ENCODE results near the gene RETREG1. TPM values are rescaled to one million over a fixed set of nuclear protein-coding genes. Genes with fewer than 3 reads are reported as not detected.

RETREG1 gene
- total and polyA plus RNA-seq, 3 donors from 2014 or later, result 24.8 to 103 (median 55.4) TPM

- DNase-seq, result no peak
- H3K27ac ChIP-seq, result no peak overlapping the region
- no peaks in the 10 kb centered on the region for H3K36me3 ChIP-seq (ENCODE audit: low read depth, missing control alignments)
- H3K4me1 ChIP-seq, result no peaks in the 10 kb centered on the region
- intact Hi-C loops (cut with DNase I; ENCODE audit: low total_unique reads), result no loop called here
- 96 to 99% methylated on average over 3 of the region's 3 CpGs for WGBS, 2 donors
- no peak overlapping the region for H3K4me3 ChIP-seq
- no peak for TF ChIP-seq CTCF (IDR thresholded peaks at IDR 0.05)
- no peak for TF ChIP-seq POLR2A (IDR thresholded peaks at IDR 0.05)
- no peaks in the 10 kb centered on the region for H3K9me3 ChIP-seq
- H3K27me3 ChIP-seq, result no peaks in the 10 kb centered on the region
Measured at GRCh38 chr5:16589658-16590057, 27.1 kb downstream of the RETREG1 start.

DNA sequence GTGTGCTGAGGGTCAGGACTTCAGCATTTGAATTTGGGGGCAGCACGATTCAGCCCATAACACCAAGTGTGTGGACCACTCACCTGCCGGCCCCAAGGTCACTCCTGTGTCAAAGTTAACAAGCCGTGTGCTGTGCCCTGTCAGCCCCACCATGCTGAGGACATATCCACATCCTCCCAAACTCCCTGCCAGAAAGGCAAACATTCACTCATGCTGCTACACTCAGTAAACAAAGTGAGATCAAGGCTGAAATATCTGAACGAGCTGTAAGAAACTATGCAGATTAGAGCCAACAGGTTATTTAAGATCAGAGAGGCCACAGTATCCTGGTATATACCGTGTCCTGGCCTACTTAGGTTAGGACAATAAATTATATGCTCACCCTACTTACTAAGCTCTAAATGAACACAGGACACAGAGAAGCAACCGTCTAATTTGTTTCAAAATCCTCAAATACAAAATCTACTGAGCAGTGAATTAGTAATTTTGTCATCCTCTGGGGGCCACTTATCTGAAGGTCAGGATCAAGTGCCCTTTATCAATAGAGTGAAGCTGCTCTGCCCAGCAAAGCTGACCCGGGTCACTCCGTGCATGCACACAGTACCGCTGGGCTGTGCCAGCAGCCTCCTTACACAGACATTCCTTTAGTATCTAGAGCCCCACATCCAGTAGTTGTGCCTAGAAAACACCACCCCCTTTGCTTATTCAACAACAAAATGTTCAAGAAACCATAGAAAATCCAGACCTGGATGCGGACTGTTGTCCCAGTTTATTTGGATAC lies 28.2 kb downstream of the RETREG1 start:
- H3K4me3 ChIP-seq, result no peak overlapping the region
- H3K27ac ChIP-seq, result no peak overlapping the region
- no peaks in the 10 kb centered on the region for H3K9me3 ChIP-seq
- TF ChIP-seq CTCF (IDR thresholded peaks at IDR 0.05) (no peak), POLR2A (IDR thresholded peaks at IDR 0.05) (no peak)
- intact Hi-C loops (cut with DNase I; ENCODE audit: low total_unique reads), result no loop called here
- no peaks in the 10 kb centered on the region for H3K4me1 ChIP-seq
- 56 to 67% methylated on average over 10 of the region's 10 CpGs for WGBS, 2 donors
- peak; percentile 26 for DNase-seq
- H3K36me3 ChIP-seq (ENCODE audit: low read depth, missing control alignments), result no peaks in the 10 kb centered on the region
- H3K27me3 ChIP-seq, result no peaks in the 10 kb centered on the region

DNA sequence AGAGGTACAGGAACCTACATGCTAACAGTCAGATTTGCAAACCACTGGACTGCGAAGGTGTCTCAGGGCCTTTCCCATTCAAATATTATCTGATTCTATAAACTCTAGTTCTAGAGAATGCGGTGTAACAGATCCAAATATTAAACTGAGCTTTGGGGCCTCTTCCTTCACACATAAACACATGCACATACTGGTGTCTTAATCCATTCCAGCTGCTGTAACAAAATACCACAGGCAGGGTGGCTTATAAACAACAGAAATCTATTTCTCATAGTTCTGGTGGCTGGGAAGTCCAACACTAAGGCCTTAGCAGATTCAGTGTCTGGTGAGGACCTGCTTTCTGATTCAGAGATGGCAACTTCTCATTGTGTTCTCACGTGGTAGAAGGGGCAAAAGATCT lies 30.2 kb downstream of the RETREG1 start:
- no peak overlapping the region for H3K4me3 ChIP-seq
- no peaks in the 10 kb centered on the region for H3K4me1 ChIP-seq
- DNase-seq, result no peak
- TF ChIP-seq CTCF (IDR thresholded peaks at IDR 0.05) (no peak), POLR2A (IDR thresholded peaks at IDR 0.05) (no peak)
- no peaks in the 10 kb centered on the region for H3K9me3 ChIP-seq
- no peaks in the 10 kb centered on the region for H3K36me3 ChIP-seq (ENCODE audit: low read depth, missing control alignments)
- 72 to 82% methylated on average over 3 of the region's 3 CpGs for WGBS, 2 donors
- intact Hi-C loops (cut with DNase I; ENCODE audit: low total_unique reads), result no loop called here
- no peak overlapping the region for H3K27ac ChIP-seq
- H3K27me3 ChIP-seq, result no peaks in the 10 kb centered on the region

DNA sequence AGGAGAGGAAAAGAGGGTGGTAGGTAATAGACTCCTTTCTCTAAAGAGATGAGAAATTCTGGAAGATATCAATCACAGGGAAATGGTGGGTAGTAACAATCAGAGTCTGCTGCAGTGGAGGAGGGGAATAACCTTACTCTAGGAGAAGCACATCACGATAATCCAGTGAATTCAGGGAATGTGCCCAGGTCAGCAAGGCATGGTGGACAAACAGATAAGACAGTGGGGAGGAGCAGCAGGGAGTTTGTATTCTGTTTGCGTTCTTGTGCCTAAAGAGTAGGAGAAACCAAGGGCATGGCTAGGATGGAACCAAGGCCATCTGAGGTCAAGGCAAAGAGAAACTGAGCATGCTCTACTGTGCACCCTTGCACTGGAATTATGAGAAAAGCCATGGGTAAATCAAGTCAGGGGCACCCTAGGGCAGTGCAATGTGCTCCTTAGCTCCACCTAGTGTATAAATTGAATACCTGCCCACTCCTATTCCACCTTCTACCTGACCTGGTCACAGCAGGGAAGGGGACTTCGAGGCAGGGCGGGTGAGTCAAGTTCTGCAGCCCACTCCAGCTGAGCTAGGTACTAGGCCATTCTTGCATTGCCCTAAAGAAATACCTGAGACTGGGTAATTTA lies 31.6 kb downstream of the RETREG1 start:
- DNase-seq, result no peak
- intact Hi-C loops (cut with DNase I; ENCODE audit: low total_unique reads), result no loop called here
- 68 to 83% methylated on average over 4 of the region's 4 CpGs for WGBS, 2 donors
- TF ChIP-seq CTCF (IDR thresholded peaks at IDR 0.05) (peak in 1 of 3 experiments; percentile 10), POLR2A (IDR thresholded peaks at IDR 0.05) (no peak)
- no peak overlapping the region for H3K27ac ChIP-seq
- H3K4me3 ChIP-seq, result no peak overlapping the region
- no peaks in the 10 kb centered on the region for H3K27me3 ChIP-seq
- no peaks in the 10 kb centered on the region for H3K9me3 ChIP-seq
- H3K4me1 ChIP-seq, result no peaks in the 10 kb centered on the region
- H3K36me3 ChIP-seq (ENCODE audit: low read depth, missing control alignments), result no peaks in the 10 kb centered on the region

Data from testis (tissue), 3 donors.